Adrenal gland (tissue), 12 donors: ENCODE measurements around the gene CSF1R. TPM values are rescaled to one million over a fixed set of nuclear protein-coding genes. Genes with fewer than 3 reads are reported as not detected.

ENCODE experiments used
- DNase-seq, 7 donors: peaks; one replicate each; pipeline ENCODE4 v3.0.0-alpha.2; 2019 to 2020
- H3K27ac ChIP-seq, 5 donors: fragments of 200-600 bp; sonication (generic) in 4 of 5; 1 replicate in 3 of 5; 2 replicates in 2 of 5; pipeline versions ENCODE4 v1.5.1 to v1.8.0; 2016 to 2020; ENCODE audit warnings: mild to moderate bottlenecking in 1 of 5
- H3K27me3 ChIP-seq: fragments of 200-600 bp; 2 replicates; pipeline ENCODE4 v1.8.0; 2021
- H3K36me3 ChIP-seq, 2 donors: fragments of 200-600 bp; replicated peaks in 1 of 2; 1 replicate in 1 of 2; 2 replicates in 1 of 2; pipeline versions ENCODE4 v1.5.1 to v1.8.0; 2018 to 2022
- H3K4me1 ChIP-seq, 2 donors: fragments of 200-600 bp; replicated peaks in 1 of 2; 1 replicate in 1 of 2; 2 replicates in 1 of 2; pipeline versions ENCODE4 v1.5.1 to v1.8.0; 2018 to 2021
- H3K4me3 ChIP-seq, 4 donors: fragments of 200-600 bp; sonication (generic) in 3 of 4; one replicate each; pipeline ENCODE4 v1.5.1; 2016 to 2018
- H3K9me3 ChIP-seq, 3 donors: fragments of 200-600 bp; sonication (generic) in 1 of 3; replicated peaks in 1 of 3; 1 replicate in 2 of 3; 2 replicates in 1 of 3; pipeline versions ENCODE4 v1.5.1 to v1.8.0; 2016 to 2021
- CTCF ChIP-seq, 6 experiments: fragments of 450-650 bp in 4 of 6; fragments of 200-600 bp in 2 of 6; sonication (generic) in 1 of 6; IDR thresholded peaks; 1 replicate in 5 of 6; 2 replicates in 1 of 6; pipeline versions ENCODE4 v1.5.1 to v1.8.0; 2016 to 2021; ENCODE audit warnings: antibody characterized with exemption in 6 of 6, mild to moderate bottlenecking in 2 of 6, moderate library complexity in 1 of 6
- POLR2A ChIP-seq, 2 donors: fragments of 450-650 bp; IDR thresholded peaks; one replicate each; pipeline ENCODE4 v1.6.1; 2017; ENCODE audit warnings: antibody characterized with exemption in 2 of 2, mild to moderate bottlenecking in 2 of 2, moderate library complexity in 1 of 2
- WGBS, 4 donors: extraction: QIAGEN DNeasy Blood & Tissue Kit in 2 of 4; methylation state at CpG; one replicate each; pipeline versions ENCODE4 v1.1.5 to v1.1.7; 2013 to 2017; 5-methylcytosine and 5-hydroxymethylcytosine counted together
- intact Hi-C, 2 donors: fragments of 100-400 bp; cut with DNase I; formaldehyde crosslinking; loops; one replicate each; pipeline versions ENCODE4 v1.14.1 to v1.15.0; 2022 to 2023
- polyA plus RNA-seq, 3 donors: library from polyadenylated mRNA; stranded (reverse); fragments of 200-250 nt in 2 of 3; fragments of 350-450 nt in 1 of 3; fragmentation: Illumina TruSeq in 1 of 3; extraction: RNeasy Lipid Tissue Mini Kit (QIAGEN cat#74804) in 1 of 3; gene quantifications; one replicate each; pipeline ENCODE4 v1.2.3, GENCODE V29; 2013 to 2014
- total RNA-seq, 9 donors: library from RNA; depleted of rRNA in 4 of 9; stranded (reverse); fragments of >200 nt in 4 of 9; fragments of 120-200 nt in 1 of 9; fragmentation: NEBNext Ultra II Directional in 1 of 9; extraction: Animal tissue kit (Norgen Biotek cat#: 25700) in 1 of 9; gene quantifications; one replicate each; pipeline versions ENCODE4 v1.1.0 to v1.2.4, GENCODE V29; 2013 to 2023
- donor health status: healthy with polysubstance abuse.
- donor health status: Bipolar disorder and iron deficiency.
- donor health status: DM: yes; HTN: yes; CAD: no.
- donor health status: DM: no; HTN: no; CAD: no.
- donor health status: DM: no; HTN: no; CAD: no.
- donor health status: DM: yes; HTN: yes; CAD: no.

The CSF1R gene
- total and polyA plus RNA-seq, 12 donors, result 4.6 to 165 (median 72.4) TPM

GRCh38 chr5:150056075-150056443 lies 30.3 kb downstream of the CSF1R start:
- H3K36me3 ChIP-seq, result peaks cover 0 to 50% of the 10 kb centered on the region in 2 donors
- no peak overlapping the region for H3K4me3 ChIP-seq
- H3K4me1 ChIP-seq, result peaks cover 0 to 11% of the 10 kb centered on the region in 2 donors
- no peak for TF ChIP-seq POLR2A (IDR thresholded peaks at IDR 0.05)
- intact Hi-C loops, result no loop called here
- no peak for DNase-seq
- no peaks in the 10 kb centered on the region for H3K27me3 ChIP-seq
- 93 to 97% (median 96%) methylated on average over 8 to 9 of the region's 9 CpGs for WGBS, 4 donors
- no peak overlapping the region for H3K27ac ChIP-seq
- H3K9me3 ChIP-seq, result no peaks in the 10 kb centered on the region

- H3K36me3 ChIP-seq, result peaks cover 0 to 55% of the 10 kb centered on the region in 2 donors
- H3K4me1 ChIP-seq, result peaks cover 0 to 14% of the 10 kb centered on the region in 2 donors
- H3K27me3 ChIP-seq, result no peaks in the 10 kb centered on the region
- no peaks in the 10 kb centered on the region for H3K9me3 ChIP-seq
- no peak overlapping the region for H3K4me3 ChIP-seq
- intact Hi-C loops, result no loop called here
- H3K27ac ChIP-seq, result no peak overlapping the region
- DNase-seq, result no peak
- TF ChIP-seq CTCF (IDR thresholded peaks at IDR 0.05) (no peak), POLR2A (IDR thresholded peaks at IDR 0.05) (no peak)
- WGBS, 4 donors, result 89 to 95% (median 92%) methylated on average over 11 to 14 of the region's 14 CpGs
These were observed 30.9 kb downstream of the CSF1R start for GRCh38 chr5:150055326-150056074.

- peaks cover 0 to 64% of the 10 kb centered on the region in 2 donors for H3K36me3 ChIP-seq
- TF ChIP-seq CTCF (IDR thresholded peaks at IDR 0.05) (no peak), POLR2A (IDR thresholded peaks at IDR 0.05) (no peak)
- 89 to 100% (median 95%) methylated on average over 2 of the region's 2 CpGs for WGBS, 4 donors
These were observed 31.8 kb downstream of the CSF1R start for GRCh38 chr5:150054569-150054968.

GRCh38 chr5:150053713-150054392 lies 32.5 kb downstream of the CSF1R start:
- H3K36me3 ChIP-seq, result peaks cover 0 to 72% of the 10 kb centered on the region in 2 donors
- no peak for DNase-seq

More at GRCh38 chr5:150054569-150054968, 31.8 kb downstream of the CSF1R start:
- intact Hi-C loops, result no loop called here
- no peak overlapping the region for H3K27ac ChIP-seq
- no peak overlapping the region for H3K4me3 ChIP-seq
- H3K9me3 ChIP-seq, result no peaks in the 10 kb centered on the region
- H3K27me3 ChIP-seq, result no peaks in the 10 kb centered on the region
- peaks cover 0 to 23% of the 10 kb centered on the region in 2 donors for H3K4me1 ChIP-seq
- DNase-seq, result no peak

More at GRCh38 chr5:150053713-150054392, 32.5 kb downstream of the CSF1R start:
- Histone ChIP-seq H3K4me1 (peaks cover 0 to 24% of the 10 kb centered on the region in 2 donors), H3K9me3 (no peaks in the 10 kb centered on the region), H3K27ac (peak overlapping the region in 2 of 5 donors; percentile 26 to 62), H3K27me3 (no peaks in the 10 kb centered on the region), H3K4me3 (no peak overlapping the region)
- WGBS, 4 donors, result 89 to 94% (median 92%) methylated on average over 11 to 14 of the region's 14 CpGs
- TF ChIP-seq CTCF (IDR thresholded peaks at IDR 0.05), result no peak
- TF ChIP-seq POLR2A (IDR thresholded peaks at IDR 0.05), result no peak
- intact Hi-C loops, result no loop called here
